Neural progenitor cell (in vitro differentiated cells): ENCODE results near the gene PDE9A. TPM values are rescaled to one million over a fixed set of nuclear protein-coding genes. Genes with fewer than 3 reads are reported as not detected.

Experiments
- DNase-seq: peaks from one replicate; pipeline ENCODE4 v3.0.0-alpha.2; 2016; ENCODE audit warnings: low spot score
- H2AFZ ChIP-seq: fragments of 200-600 bp; sonication (generic); replicated peaks from 2 replicates; pipeline ENCODE4 v1.6.1; 2016; ENCODE audit warnings: antibody characterized with exemption
- H3F3A ChIP-seq: fragments of 200-600 bp; sonication (generic); 2 replicates; pipeline ENCODE4 v1.6.1; 2016; ENCODE audit warnings: antibody characterized with exemption, low read depth
- H3K27ac ChIP-seq: fragments of 200-600 bp; sonication (generic); 2 replicates; pipeline ENCODE4 v1.5.1; 2016; ENCODE audit warnings: mild to moderate bottlenecking
- H3K27me3 ChIP-seq: fragments of 200-600 bp; sonication (generic); 2 replicates; pipeline ENCODE4 v1.6.1; 2016; ENCODE audit warnings: mild to moderate bottlenecking, moderate library complexity
- H3K36me3 ChIP-seq: fragments of 200-600 bp; sonication (generic); 2 replicates; pipeline ENCODE4 v1.5.1; 2016
- H3K4me1 ChIP-seq: fragments of 200-600 bp; sonication (generic); 2 replicates; pipeline ENCODE4 v1.6.1; 2016; ENCODE audit warnings: mixed run types
- H3K4me2 ChIP-seq: fragments of 200-600 bp; sonication (generic); 2 replicates; pipeline ENCODE4 v1.6.1; 2016
- H3K4me3 ChIP-seq: fragments of 200-600 bp; sonication (generic); 2 replicates; pipeline ENCODE4 v1.5.1; 2016
- H3K79me2 ChIP-seq: fragments of 200-600 bp; sonication (generic); 2 replicates; pipeline ENCODE4 v1.6.1; 2016; ENCODE audit warnings: low read depth
- H3K9ac ChIP-seq: fragments of 200-600 bp; sonication (generic); 2 replicates; pipeline ENCODE4 v1.6.1; 2016
- H3K9me3 ChIP-seq: fragments of 200-600 bp; sonication (generic); 2 replicates; pipeline ENCODE4 v1.5.1; 2016; ENCODE audit warnings: low read depth
- H4K20me1 ChIP-seq: fragments of 200-600 bp; sonication (generic); 2 replicates; pipeline ENCODE4 v1.6.1; 2016; ENCODE audit warnings: low read depth
- H3K27ac Mint-ChIP-seq: 3 replicates; pipeline ENCODE4 v1.8.0; 2021; ENCODE audit warnings: mixed read lengths
- H3K27me3 Mint-ChIP-seq: 2 replicates; pipeline ENCODE4 v1.8.0; 2022; ENCODE audit warnings: low read depth, mild to moderate bottlenecking, inconsistent platforms, moderate library complexity, mixed read lengths; ENCODE audit not compliant: insufficient read depth
- H3K36me3 Mint-ChIP-seq: 3 replicates; pipeline ENCODE4 v1.8.0; 2021; ENCODE audit warnings: mixed read lengths
- H3K4me1 Mint-ChIP-seq: 3 replicates; pipeline ENCODE4 v1.8.0; 2021; ENCODE audit warnings: mixed read lengths
- H3K4me3 Mint-ChIP-seq: 3 replicates; pipeline ENCODE4 v1.8.0; 2021; ENCODE audit warnings: mild to moderate bottlenecking, moderate library complexity, mixed read lengths
- H3K9me3 Mint-ChIP-seq: 3 replicates; pipeline ENCODE4 v1.8.0; 2020; ENCODE audit warnings: mixed read lengths
- EZH2 ChIP-seq: fragments of 200-600 bp; sonication (generic); IDR thresholded peaks from 2 replicates; pipeline ENCODE4 v1.6.1; 2017; ENCODE audit warnings: antibody characterized with exemption, mild to moderate bottlenecking, moderate library complexity
- EZH2phosphoT487 ChIP-seq: fragments of 200-600 bp; sonication (generic); IDR thresholded peaks from 2 replicates; pipeline ENCODE4 v1.6.1; 2017; ENCODE audit warnings: antibody characterized with exemption
- total RNA-seq: library from RNA; depleted of rRNA; stranded (reverse); fragments of >200 nt; gene quantifications from 2 replicates; pipeline ENCODE4 v1.2.3, GENCODE V29; 2015; ENCODE audit warnings: low replicate concordance
- TF ChIP-seq, protein P1 (sequence below): fragments of 200-600 bp; sonication (generic); IDR thresholded peaks from 2 replicates; pipeline ENCODE4 v1.5.1; 2017; ENCODE audit warnings: antibody characterized with exemption, mild to moderate bottlenecking

The PDE9A gene
- total RNA-seq, 1 donor from 2014 or later: 41.0 TPM

DNA sequence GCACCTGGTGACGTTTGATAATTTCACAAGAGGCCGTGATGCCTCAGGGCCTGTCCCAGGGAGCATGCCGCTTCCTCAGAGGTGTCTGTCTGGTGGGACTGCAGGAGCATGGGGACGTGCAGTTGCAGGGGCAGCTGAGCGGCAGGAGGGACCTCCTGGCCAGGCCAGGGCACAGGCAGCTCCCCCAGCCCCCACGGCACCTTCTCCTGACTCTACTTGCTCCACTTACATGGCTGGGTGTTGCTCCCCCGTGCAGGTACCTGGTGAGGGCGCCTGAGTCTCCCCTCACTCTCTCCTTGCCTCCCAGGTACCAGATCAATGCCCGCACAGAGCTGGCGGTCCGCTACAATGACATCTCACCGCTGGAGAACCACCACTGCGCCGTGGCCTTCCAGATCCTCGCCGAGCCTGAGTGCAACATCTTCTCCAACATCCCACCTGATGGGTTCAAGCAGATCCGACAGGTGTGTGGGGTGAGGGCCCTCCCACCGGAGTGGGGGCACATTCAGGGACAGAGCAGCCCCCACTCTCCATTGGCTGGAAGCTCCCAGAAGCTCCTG, 108.4 kb downstream of the PDE9A start:
- H3K27ac Mint-ChIP-seq: no peak overlapping the region

GRCh38 chr21:42763581-42764442, 110.4 kb downstream of the PDE9A start:
- H2AFZ ChIP-seq: no peak overlapping the region
- H3K4me1 Mint-ChIP-seq: peaks cover 4% of the 10 kb centered on the region
- H3K27ac ChIP-seq: no peak overlapping the region
- H3K4me1 ChIP-seq: no peaks in the 10 kb centered on the region
- DNase-seq: no peak
- H3K4me3 Mint-ChIP-seq: no peak overlapping the region
- H3K27me3 ChIP-seq: no peaks in the 10 kb centered on the region
- H3K4me3 ChIP-seq: no peak overlapping the region
- no peaks in the 10 kb centered on the region for H3K9me3 ChIP-seq
- no peaks in the 10 kb centered on the region for H3K36me3 ChIP-seq
- no peaks in the 10 kb centered on the region for H3K79me2 ChIP-seq
- H3K27me3 Mint-ChIP-seq: peaks cover 2% of the 10 kb centered on the region
- no peaks in the 10 kb centered on the region for H4K20me1 ChIP-seq
- no peak overlapping the region for H3K9ac ChIP-seq
- no peak for TF ChIP-seq EZH2
- TF ChIP-seq, protein P1, sequence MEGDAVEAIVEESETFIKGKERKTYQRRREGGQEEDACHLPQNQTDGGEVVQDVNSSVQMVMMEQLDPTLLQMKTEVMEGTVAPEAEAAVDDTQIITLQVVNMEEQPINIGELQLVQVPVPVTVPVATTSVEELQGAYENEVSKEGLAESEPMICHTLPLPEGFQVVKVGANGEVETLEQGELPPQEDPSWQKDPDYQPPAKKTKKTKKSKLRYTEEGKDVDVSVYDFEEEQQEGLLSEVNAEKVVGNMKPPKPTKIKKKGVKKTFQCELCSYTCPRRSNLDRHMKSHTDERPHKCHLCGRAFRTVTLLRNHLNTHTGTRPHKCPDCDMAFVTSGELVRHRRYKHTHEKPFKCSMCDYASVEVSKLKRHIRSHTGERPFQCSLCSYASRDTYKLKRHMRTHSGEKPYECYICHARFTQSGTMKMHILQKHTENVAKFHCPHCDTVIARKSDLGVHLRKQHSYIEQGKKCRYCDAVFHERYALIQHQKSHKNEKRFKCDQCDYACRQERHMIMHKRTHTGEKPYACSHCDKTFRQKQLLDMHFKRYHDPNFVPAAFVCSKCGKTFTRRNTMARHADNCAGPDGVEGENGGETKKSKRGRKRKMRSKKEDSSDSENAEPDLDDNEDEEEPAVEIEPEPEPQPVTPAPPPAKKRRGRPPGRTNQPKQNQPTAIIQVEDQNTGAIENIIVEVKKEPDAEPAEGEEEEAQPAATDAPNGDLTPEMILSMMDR: no peak
- no peak for TF ChIP-seq EZH2phosphoT487
- H3K27ac Mint-ChIP-seq: no peak overlapping the region
- no peak overlapping the region for H3K4me2 ChIP-seq
- no peaks in the 10 kb centered on the region for H3F3A ChIP-seq
- no peaks in the 10 kb centered on the region for H3K9me3 Mint-ChIP-seq
- peaks cover 24% of the 10 kb centered on the region for H3K36me3 Mint-ChIP-seq

More for the DNA sequence above, 108.4 kb downstream of the PDE9A start:
- DNase-seq: no peak
- Histone ChIP-seq H3F3A (no peaks in the 10 kb centered on the region), H3K4me2 (no peak overlapping the region), H3K4me3 (no peak overlapping the region), H4K20me1 (no peaks in the 10 kb centered on the region), H3K4me1 (no peaks in the 10 kb centered on the region), H3K27me3 (no peaks in the 10 kb centered on the region), H3K79me2 (no peaks in the 10 kb centered on the region), H3K27ac (no peak overlapping the region), H3K9me3 (no peaks in the 10 kb centered on the region), H2AFZ (no peak overlapping the region), H3K36me3 (no peaks in the 10 kb centered on the region), H3K9ac (no peak overlapping the region)
- peaks cover 20% of the 10 kb centered on the region for H3K36me3 Mint-ChIP-seq
- H3K27me3 Mint-ChIP-seq: peaks cover 2% of the 10 kb centered on the region
- H3K4me3 Mint-ChIP-seq: no peak overlapping the region
- H3K9me3 Mint-ChIP-seq: no peaks in the 10 kb centered on the region
- peaks cover 4% of the 10 kb centered on the region for H3K4me1 Mint-ChIP-seq
- TF ChIP-seq EZH2phosphoT487 (no peak), EZH2 (no peak)
- TF ChIP-seq, protein P1: no peak

DNA sequence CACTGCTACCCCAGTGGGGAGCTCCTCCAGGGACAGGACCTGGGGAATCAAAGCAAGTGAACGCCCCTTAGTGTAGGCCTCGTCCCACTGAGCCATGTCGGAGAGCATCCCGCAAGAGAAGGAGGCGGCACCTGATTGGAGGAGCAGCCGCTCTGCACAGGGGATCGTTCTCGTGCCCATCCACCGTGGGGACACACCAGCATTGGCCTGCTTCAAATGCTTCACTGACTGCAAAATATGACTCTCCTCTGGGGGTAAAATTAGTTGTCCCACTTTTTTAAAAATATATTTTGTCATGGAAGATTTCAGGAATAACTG, 111.0 kb downstream of the PDE9A start:
- H3K4me1 ChIP-seq: no peaks in the 10 kb centered on the region
- no peaks in the 10 kb centered on the region for H4K20me1 ChIP-seq
- no peak overlapping the region for H2AFZ ChIP-seq
- H3K27me3 ChIP-seq: no peaks in the 10 kb centered on the region
- no peak overlapping the region for H3K4me3 ChIP-seq
- no peaks in the 10 kb centered on the region for H3K79me2 ChIP-seq
- no peak overlapping the region for H3K9ac ChIP-seq
- H3K4me2 ChIP-seq: no peak overlapping the region
- DNase-seq: no peak
- H3K9me3 ChIP-seq: no peaks in the 10 kb centered on the region
- peaks cover 2% of the 10 kb centered on the region for H3K27me3 Mint-ChIP-seq
- peaks cover 29% of the 10 kb centered on the region for H3K36me3 Mint-ChIP-seq
- peaks cover 4% of the 10 kb centered on the region for H3K4me1 Mint-ChIP-seq
- H3K27ac ChIP-seq: no peak overlapping the region
- H3K4me3 Mint-ChIP-seq: no peak overlapping the region
- H3K27ac Mint-ChIP-seq: no peak overlapping the region
- H3K36me3 ChIP-seq: no peaks in the 10 kb centered on the region
- H3K9me3 Mint-ChIP-seq: no peaks in the 10 kb centered on the region
- no peaks in the 10 kb centered on the region for H3F3A ChIP-seq
- no peak for TF ChIP-seq EZH2

GRCh38 chr21:42764883-42765282, 111.5 kb downstream of the PDE9A start:
- H3K27ac ChIP-seq: no peak overlapping the region
- no peaks in the 10 kb centered on the region for H3K4me1 ChIP-seq
- DNase-seq: no peak
- Mint-ChIP-seq H3K27me3 (peaks cover 2% of the 10 kb centered on the region), H3K4me1 (peaks cover 4% of the 10 kb centered on the region), H3K9me3 (no peaks in the 10 kb centered on the region), H3K27ac (peak overlapping the region; percentile 32), H3K36me3 (peaks cover 30% of the 10 kb centered on the region), H3K4me3 (no peak overlapping the region)
- H3K79me2 ChIP-seq: no peaks in the 10 kb centered on the region
- H3K36me3 ChIP-seq: no peaks in the 10 kb centered on the region
- no peaks in the 10 kb centered on the region for H3K27me3 ChIP-seq
- H3K4me2 ChIP-seq: no peak overlapping the region
- no peak overlapping the region for H3K4me3 ChIP-seq
- no peaks in the 10 kb centered on the region for H4K20me1 ChIP-seq
- no peak overlapping the region for H2AFZ ChIP-seq
- TF ChIP-seq EZH2 (no peak), EZH2phosphoT487 (no peak)
- TF ChIP-seq, protein P1: no peak
- H3F3A ChIP-seq: no peaks in the 10 kb centered on the region
- H3K9me3 ChIP-seq: no peaks in the 10 kb centered on the region
- no peak overlapping the region for H3K9ac ChIP-seq
